Fibroblast of lung (primary cell): ENCODE data around the gene CD247. TPM values are rescaled to one million over a fixed set of nuclear protein-coding genes. Genes with fewer than 3 reads are reported as not detected.

Experiments
- DNase-seq, 2 donors: peaks; one replicate each; pipeline versions ENCODE4 v3.0.0 to v3.0.0-alpha.2; 2010; ENCODE audit warnings: low read depth in 2 of 2
- H2AFZ ChIP-seq: 2 replicates; pipeline ENCODE4 v1.5.1; 2012; ENCODE audit warnings: low read length, control low read depth, inconsistent platforms
- H3K27ac ChIP-seq: 2 replicates; pipeline ENCODE4 v1.5.1; 2011; ENCODE audit warnings: low read length, control low read depth; ENCODE audit not compliant: insufficient read depth
- H3K27me3 ChIP-seq: 2 replicates; pipeline ENCODE4 v1.5.1; 2011; ENCODE audit warnings: mild to moderate bottlenecking, low read length; ENCODE audit not compliant: control insufficient read depth, insufficient read depth
- H3K36me3 ChIP-seq: 2 replicates; pipeline ENCODE4 v1.5.1; 2011; ENCODE audit warnings: low read length; ENCODE audit not compliant: control insufficient read depth, insufficient read depth
- H3K4me1 ChIP-seq: 2 replicates; pipeline ENCODE4 v1.5.1; 2011; ENCODE audit warnings: low read length; ENCODE audit not compliant: control insufficient read depth, insufficient read depth; ENCODE audit errors: extremely low read depth
- H3K4me2 ChIP-seq: 2 replicates; pipeline ENCODE4 v1.5.1; 2011; ENCODE audit warnings: low read length, control low read depth; ENCODE audit not compliant: insufficient read depth; ENCODE audit errors: extremely low read depth
- H3K4me3 ChIP-seq, 4 experiments: fragments of 200-600 bp in 1 of 4; sonication (generic) in 1 of 4; replicated peaks in 1 of 4; 2 replicates each; pipeline ENCODE4 v1.5.1; 2011 to 2016; ENCODE audit warnings: low read length in 4 of 4, low read depth in 3 of 4, mild to moderate bottlenecking in 3 of 4, control low read depth in 2 of 4, inconsistent platforms in 1 of 4, mixed read lengths in 1 of 4; ENCODE audit not compliant: insufficient read depth in 1 of 4; ENCODE audit errors: control extremely low read depth in 1 of 4
- H3K79me2 ChIP-seq: 2 replicates; pipeline ENCODE4 v1.5.1; 2012; ENCODE audit warnings: mild to moderate bottlenecking, low read length, inconsistent platforms; ENCODE audit not compliant: control insufficient read depth, insufficient read depth
- H3K9ac ChIP-seq: 2 replicates; pipeline ENCODE4 v1.5.1; 2011; ENCODE audit warnings: mild to moderate bottlenecking, low read length, control low read depth; ENCODE audit not compliant: insufficient read depth
- H3K9me3 ChIP-seq: 2 replicates; pipeline ENCODE4 v1.5.1; 2012; ENCODE audit warnings: low read depth, low read length; ENCODE audit not compliant: control insufficient read depth, insufficient read depth
- H4K20me1 ChIP-seq: 2 replicates; pipeline ENCODE4 v1.5.1; 2011; ENCODE audit warnings: low read length; ENCODE audit not compliant: control insufficient read depth, insufficient read depth; ENCODE audit errors: extremely low read depth
- EZH2 ChIP-seq: IDR thresholded peaks from 2 replicates; pipeline ENCODE4 v1.5.1; 2012; ENCODE audit warnings: low read length, control low read depth, mild to moderate bottlenecking; ENCODE audit errors: missing control alignments
- polyA plus RNA-seq, 2 donors: library from polyadenylated mRNA; depleted of rRNA in 1 of 2; stranded (reverse) in 1 of 2; unstranded in 1 of 2; fragments of >200 nt; gene quantifications; 2 replicates each; pipeline ENCODE4 v1.2.1, GENCODE V29; 2011 to 2012; ENCODE audit warnings: missing spikeins in 1 of 2
- total RNA-seq: library from RNA; depleted of rRNA; stranded (reverse); fragments of >200 nt; gene quantifications from 2 replicates; pipeline ENCODE4 v1.2.1, GENCODE V29; 2014
- TF ChIP-seq, protein P1 (sequence below), 2 donors: IDR thresholded peaks in 1 of 2; conservative IDR thresholded peaks in 1 of 2; 1 replicate in 1 of 2; 2 replicates in 1 of 2; pipeline ENCODE4 v1.5.1; 2011 to 2012; ENCODE audit warnings: low read length in 2 of 2, control low read depth in 1 of 2, inconsistent platforms in 1 of 2, low read depth in 1 of 2, mild to moderate bottlenecking in 1 of 2

Gene CD247
- total and polyA plus RNA-seq, 2 donors (not counting 1 experiment from before 2014, with no cell fraction given), result not detected

- no peaks in the 10 kb centered on the region for H4K20me1 ChIP-seq
- DNase-seq, result no peak
- no peak overlapping the region for H3K4me3 ChIP-seq
- no peaks in the 10 kb centered on the region for H3K79me2 ChIP-seq
- H3K9me3 ChIP-seq, result no peaks in the 10 kb centered on the region
- no peak overlapping the region for H3K4me2 ChIP-seq
- H3K36me3 ChIP-seq, result no peaks in the 10 kb centered on the region
- H3K4me1 ChIP-seq, result no peaks in the 10 kb centered on the region
- no peak overlapping the region for H2AFZ ChIP-seq
- no peaks in the 10 kb centered on the region for H3K27me3 ChIP-seq
- no peak overlapping the region for H3K9ac ChIP-seq
- TF ChIP-seq, protein P1, sequence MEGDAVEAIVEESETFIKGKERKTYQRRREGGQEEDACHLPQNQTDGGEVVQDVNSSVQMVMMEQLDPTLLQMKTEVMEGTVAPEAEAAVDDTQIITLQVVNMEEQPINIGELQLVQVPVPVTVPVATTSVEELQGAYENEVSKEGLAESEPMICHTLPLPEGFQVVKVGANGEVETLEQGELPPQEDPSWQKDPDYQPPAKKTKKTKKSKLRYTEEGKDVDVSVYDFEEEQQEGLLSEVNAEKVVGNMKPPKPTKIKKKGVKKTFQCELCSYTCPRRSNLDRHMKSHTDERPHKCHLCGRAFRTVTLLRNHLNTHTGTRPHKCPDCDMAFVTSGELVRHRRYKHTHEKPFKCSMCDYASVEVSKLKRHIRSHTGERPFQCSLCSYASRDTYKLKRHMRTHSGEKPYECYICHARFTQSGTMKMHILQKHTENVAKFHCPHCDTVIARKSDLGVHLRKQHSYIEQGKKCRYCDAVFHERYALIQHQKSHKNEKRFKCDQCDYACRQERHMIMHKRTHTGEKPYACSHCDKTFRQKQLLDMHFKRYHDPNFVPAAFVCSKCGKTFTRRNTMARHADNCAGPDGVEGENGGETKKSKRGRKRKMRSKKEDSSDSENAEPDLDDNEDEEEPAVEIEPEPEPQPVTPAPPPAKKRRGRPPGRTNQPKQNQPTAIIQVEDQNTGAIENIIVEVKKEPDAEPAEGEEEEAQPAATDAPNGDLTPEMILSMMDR (conservative IDR thresholded peaks at IDR 0.05 in 1 of 2, IDR thresholded peaks at IDR 0.05 in 1 of 2; ENCODE audit: low read depth in 1 of 2, low read length in 2 of 2), result no peak
- no peak for TF ChIP-seq EZH2
- H3K27ac ChIP-seq, result no peak overlapping the region
Measured at GRCh38 chr1:167486090-167486824, 32.1 kb downstream of the CD247 start.

- Histone ChIP-seq H3K9me3 (no peaks in the 10 kb centered on the region), H3K27ac (no peak overlapping the region), H4K20me1 (no peaks in the 10 kb centered on the region), H2AFZ (no peak overlapping the region), H3K27me3 (no peaks in the 10 kb centered on the region), H3K79me2 (no peaks in the 10 kb centered on the region), H3K4me3 (no peak overlapping the region), H3K4me2 (no peak overlapping the region), H3K36me3 (no peaks in the 10 kb centered on the region), H3K9ac (no peak overlapping the region), H3K4me1 (no peaks in the 10 kb centered on the region)
- TF ChIP-seq, protein P1 (conservative IDR thresholded peaks at IDR 0.05 in 1 of 2, IDR thresholded peaks at IDR 0.05 in 1 of 2; ENCODE audit: low read depth in 1 of 2, low read length in 2 of 2), result no peak
- TF ChIP-seq EZH2, result no peak
- DNase-seq, result no peak
Measured at GRCh38 chr1:167484726-167485502, 33.4 kb downstream of the CD247 start.

GRCh38 chr1:167483790-167484189, 34.5 kb downstream of the CD247 start:
- Histone ChIP-seq H3K9ac (no peak overlapping the region), H2AFZ (no peak overlapping the region), H3K4me2 (no peak overlapping the region), H3K9me3 (no peaks in the 10 kb centered on the region), H3K36me3 (no peaks in the 10 kb centered on the region), H3K4me1 (no peaks in the 10 kb centered on the region), H3K27me3 (no peaks in the 10 kb centered on the region), H3K27ac (no peak overlapping the region), H3K4me3 (no peak overlapping the region), H4K20me1 (no peaks in the 10 kb centered on the region), H3K79me2 (no peaks in the 10 kb centered on the region)
- DNase-seq, result no peak
- TF ChIP-seq EZH2, result no peak
- TF ChIP-seq, protein P1 (conservative IDR thresholded peaks at IDR 0.05 in 1 of 2, IDR thresholded peaks at IDR 0.05 in 1 of 2; ENCODE audit: low read depth in 1 of 2, low read length in 2 of 2), result no peak
